ENCODE data around the gene SBF2.
"Not testable (repeated sequence)": the region's sequence is repeated elsewhere in the genome, so short reads cannot be mapped to it uniquely, and the experiment has no call there.

Gene SBF2

DNA sequence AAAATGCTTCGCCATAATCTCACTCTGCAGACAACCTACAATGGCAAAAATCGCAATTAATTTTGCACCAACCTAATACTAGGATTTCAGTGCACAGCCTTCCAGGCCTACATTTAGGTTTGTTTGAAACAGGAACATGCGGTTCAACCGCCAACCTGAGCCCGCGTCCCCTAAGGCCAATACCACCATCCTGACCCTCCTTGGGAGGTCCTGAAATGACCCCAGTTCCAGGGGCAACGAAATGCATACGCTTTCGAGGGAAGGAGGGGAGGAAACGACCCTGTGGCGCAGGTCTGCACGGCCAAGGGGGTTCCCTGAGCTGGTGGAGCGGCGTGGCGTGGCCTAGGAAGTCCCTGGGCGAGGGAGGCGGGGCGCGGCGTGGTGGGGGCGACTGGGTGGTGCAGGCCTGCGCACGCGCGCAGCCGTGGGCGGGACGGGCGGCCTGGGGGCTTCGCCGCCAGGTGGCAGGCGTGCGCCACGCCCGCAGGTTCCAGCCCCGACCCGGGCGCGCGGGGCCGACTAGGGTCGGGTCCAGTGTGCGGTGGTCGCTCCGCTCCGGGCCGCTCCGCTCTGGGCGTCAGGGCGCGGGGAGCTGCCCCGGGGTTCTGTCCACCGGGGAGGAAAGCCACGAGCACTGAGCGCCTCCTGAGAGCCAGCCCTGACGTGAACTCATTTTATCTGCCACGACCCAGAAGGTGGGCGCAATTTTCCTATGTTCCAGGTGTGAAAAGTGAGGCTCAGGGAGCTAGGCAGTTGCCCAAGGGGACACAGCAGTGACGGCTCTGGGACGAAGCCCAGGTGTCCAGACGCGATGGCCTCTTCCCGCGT lies 536.0 kb downstream of the SBF2 start:
- peak; percentile 36 for DNase-seq

DNA sequence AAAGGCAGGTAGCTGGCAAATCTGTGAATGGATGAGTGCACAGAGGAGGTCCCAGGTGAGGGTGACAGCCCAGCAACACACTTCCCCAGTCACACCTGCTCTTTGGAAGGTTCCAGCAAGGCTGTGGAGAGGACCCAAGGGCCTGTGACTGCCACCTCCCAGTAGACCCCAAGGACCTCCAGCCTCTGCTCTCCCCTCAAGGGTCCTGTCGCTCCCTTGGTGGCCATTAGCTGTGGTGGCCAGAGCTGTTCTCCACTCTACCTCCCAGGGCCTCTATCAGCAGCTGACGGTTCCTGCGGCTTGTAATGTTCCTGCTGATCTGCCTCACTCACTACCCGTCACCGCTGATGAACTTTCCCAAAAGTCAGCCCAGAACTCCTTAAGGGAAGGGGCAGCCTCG lies 537.1 kb downstream of the SBF2 start:
- no peak for DNase-seq

DNA sequence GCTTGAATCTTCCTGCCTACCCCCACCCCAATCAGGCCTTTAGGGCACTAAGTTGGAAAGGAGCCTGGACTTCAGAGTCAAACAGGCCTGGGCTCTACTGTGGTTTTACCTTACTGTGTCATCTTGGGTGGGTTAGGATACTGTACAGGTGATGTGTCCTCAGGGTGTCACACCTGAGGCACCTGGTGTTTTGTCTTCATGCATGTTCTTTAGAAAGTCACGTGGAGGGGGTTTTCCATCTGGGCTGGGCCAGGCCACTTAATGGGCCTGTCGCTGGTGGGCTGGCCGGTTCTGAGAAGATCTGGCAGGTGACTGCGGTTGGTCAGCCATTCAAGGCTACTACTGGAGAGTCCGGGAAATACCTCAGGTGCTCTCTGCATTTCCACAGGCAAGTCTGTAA lies 537.6 kb downstream of the SBF2 start:
- DNase-seq, result no peak

DNA sequence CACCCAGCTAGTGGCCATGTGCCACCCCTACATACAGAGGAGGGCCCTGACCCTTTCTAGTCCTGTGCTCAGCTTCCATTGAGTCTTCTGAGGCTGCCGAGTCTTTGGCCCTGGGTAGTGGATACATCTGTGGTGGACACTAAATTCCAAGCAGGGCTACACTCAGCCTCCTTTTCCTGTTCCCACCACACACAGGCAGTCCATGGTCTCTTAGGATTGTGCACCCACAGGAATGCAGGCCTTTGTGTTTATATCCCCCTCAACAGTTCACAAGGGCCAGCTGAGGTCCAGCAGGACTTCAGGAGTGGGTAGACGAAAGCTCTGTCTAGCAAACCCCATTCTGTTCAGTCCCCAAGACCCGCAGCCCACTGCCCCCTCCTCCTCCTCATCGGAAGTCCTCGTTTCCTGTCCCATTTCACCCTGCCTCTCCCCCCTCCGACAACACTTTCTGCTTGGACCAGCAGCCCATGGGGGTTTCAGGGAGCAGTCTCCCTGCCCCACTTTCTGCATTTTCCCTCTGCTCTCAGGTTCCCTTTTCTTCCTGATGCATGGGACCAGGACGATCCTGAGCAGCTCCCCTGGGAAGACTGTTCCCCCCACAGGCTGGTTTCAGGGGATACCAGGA lies 538.3 kb downstream of the SBF2 start:
- DNase-seq, result no peak

DNA sequence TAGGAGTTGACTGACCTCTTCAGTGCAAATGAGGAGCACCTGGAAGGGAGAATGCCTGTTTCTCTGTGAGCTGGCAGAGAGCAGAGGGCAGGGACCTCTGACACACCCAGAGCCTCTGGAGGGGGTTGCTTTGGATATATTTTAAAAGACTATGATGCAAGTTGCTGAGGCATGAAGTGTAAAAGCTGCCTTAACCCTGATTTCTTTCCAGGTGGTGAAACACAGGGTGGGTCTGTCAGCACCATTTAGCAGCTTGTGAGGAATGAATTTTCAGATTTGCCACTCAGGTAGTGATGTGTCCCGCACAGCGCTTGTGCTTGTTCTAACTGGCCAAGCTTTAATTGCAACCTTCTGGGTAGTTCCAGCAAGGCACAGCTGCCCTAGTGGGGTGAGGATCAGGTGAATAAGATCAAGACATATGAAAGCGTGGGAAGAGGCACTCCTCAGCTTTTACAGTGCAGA lies 540.0 kb downstream of the SBF2 start:
- no peak for DNase-seq

- DNase-seq, result no peak
Observed at GRCh38 chr11:9753021-9753420, 541.0 kb downstream of the SBF2 start.

- DNase-seq, result no peak
Observed at GRCh38 chr11:9752091-9752490, 541.9 kb downstream of the SBF2 start.

DNA sequence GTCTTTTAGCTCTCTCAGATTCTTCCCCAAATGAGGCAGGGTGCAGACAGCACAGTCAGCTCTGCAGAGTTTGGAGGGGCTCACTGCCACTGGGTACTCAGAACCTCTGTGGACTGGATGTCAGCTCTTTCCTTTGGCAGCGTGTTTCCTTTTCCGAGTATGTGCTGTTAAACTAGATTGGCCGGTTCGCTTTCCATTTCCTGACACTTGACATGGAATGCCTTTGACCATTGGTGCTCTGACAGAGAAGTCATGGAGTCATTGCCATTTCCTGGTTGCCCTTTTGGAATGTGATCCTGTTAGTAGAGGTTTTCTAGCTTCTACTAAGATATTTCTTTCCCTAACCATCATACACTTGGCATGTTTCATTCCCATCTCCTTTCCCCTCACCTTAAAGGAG lies 543.5 kb downstream of the SBF2 start:
- no peak for DNase-seq

DNA sequence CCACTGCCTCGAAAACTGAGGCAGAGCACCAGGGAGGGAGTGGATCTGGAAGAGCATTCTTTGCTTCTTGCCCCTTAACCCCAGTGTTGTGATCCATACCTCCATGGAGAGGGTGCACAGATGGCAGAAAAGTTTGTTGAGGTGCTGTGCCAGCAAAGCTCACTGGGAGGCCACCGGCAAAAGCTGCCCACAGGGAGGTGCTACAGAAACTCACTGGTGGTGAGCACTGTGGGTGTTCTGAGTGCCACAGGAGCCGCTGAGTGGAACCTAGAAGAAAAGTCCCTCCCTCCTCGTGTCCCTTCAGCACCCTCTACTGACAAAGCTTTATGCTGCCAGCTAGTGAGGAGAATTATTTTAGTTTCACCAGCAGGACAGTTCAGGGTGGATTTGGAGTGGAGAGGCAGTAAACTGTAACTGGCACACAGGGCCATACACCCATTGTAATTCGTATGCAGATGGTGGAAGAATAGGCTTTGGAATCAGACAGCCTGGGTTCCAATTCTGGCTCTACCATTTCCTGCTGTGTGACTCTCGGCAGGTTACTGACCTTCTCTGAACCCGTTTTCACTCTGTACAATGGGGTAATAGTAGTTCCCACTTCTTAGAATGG lies 545.6 kb downstream of the SBF2 start:
- DNase-seq, result peak; percentile 58

DNA sequence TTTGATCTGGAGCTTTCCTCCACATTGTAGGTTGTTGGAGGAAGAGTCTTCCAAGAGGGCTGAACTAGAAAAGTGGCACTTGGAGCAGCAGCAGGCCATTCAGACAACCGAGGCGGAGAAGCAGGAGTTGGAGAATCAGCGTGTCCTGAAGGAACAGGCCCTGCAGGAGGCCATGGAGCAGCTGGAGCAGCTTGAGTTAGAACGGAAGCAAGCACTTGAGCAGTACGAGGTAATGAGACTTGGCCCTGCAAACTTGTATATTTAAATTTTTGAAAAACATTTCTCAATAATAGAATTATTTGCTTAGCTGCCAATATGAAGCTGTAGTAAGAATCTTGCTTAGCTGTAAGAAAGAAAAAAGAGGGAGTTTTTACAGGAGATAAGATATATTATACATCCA lies 546.2 kb downstream of the SBF2 start:
- no peak for DNase-seq

GRCh38 chr11:9747229-9747628 lies 546.8 kb downstream of the SBF2 start:
- no peak for DNase-seq

DNA sequence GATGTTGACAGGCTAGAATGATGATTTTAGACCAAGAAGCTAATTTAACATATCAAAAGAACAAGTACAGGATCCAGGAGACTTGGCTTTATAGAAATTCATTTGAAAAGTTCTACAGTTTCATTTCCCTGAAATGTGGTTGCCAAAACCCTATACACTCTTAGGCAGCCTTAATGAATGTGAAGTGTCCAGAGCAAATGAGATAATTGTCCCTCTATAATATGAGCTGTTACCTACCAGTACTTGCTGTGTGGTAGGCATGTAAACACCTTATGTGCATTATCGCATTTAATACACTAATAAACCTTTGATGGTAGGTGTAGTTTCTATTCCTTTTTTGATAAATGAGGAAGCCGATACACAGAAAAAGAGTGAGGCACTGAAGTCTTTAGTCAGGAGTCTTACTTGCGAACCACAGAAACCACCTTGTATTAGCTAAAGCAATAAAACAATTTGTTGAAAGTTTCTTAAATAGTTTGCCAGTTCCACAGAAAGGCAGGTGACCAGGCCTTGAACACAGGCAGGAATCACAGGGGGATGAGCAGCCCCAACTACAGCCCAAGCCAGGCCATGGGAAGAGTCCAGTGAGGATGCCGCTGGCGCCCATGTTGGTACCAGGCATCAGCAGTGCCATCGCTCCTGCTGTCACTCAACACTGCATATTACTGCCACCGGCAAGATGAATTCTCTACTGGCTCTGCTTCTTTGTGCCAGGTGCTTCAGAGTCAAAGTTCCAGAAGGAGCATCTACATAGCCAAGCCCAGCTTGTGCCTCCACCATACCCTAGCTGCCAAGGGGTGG lies 548.4 kb downstream of the SBF2 start:
- DNase-seq, result no peak

- DNase-seq, result not testable (repeated sequence)
Observed at GRCh38 chr11:9743512-9743911, 550.5 kb downstream of the SBF2 start.

DNA sequence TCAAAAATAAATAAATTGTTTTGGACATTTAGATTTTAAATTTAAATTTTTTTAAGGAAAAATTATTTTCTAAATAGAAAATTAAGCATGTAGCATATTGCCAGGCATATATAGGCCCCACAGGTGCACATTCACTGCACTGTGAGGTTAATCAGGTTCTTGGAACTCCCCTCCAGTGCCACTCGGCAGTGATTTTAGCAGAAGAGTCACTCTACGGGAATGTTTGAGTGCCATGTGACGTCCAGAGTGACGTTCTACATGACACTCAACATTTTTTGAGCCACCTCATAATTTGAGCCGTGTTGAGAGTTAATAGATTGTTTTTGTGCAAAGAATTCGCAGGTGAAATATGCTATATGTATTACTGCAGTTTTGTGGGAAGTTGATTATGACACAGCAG lies 552.8 kb downstream of the SBF2 start:
- no peak for DNase-seq

DNA sequence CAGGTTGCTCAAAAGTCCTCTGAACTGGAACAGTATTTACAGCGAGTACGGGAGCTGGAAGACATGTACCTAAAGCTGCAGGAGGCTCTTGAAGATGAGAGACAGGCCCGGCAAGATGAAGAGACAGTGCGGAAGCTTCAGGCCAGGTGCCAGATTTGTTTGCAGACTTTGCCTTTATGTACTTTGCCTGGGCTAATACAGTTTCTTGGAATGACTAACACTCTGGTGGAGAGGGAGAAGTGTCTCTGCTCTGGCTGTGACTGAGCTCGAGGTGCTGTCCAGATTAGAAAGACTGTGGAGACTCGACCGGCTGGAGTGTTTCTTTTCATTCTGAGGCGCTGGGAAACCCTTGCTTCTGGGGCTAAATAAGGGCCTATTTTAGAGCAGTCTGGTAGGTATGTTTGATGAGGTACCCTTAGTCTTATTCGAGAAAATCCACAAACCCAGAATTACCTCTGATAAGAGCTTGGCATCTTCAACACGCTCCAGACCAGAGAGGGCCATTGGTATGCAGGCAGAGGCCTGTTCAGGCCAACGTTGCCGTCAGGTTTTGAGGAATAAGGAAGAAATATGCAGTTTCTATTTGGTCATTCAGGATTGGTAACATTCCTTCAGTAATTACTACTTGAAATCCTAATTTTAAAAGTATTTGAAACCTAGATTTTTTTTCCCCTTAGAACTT lies 553.7 kb downstream of the SBF2 start:
- DNase-seq, result no peak

DNA sequence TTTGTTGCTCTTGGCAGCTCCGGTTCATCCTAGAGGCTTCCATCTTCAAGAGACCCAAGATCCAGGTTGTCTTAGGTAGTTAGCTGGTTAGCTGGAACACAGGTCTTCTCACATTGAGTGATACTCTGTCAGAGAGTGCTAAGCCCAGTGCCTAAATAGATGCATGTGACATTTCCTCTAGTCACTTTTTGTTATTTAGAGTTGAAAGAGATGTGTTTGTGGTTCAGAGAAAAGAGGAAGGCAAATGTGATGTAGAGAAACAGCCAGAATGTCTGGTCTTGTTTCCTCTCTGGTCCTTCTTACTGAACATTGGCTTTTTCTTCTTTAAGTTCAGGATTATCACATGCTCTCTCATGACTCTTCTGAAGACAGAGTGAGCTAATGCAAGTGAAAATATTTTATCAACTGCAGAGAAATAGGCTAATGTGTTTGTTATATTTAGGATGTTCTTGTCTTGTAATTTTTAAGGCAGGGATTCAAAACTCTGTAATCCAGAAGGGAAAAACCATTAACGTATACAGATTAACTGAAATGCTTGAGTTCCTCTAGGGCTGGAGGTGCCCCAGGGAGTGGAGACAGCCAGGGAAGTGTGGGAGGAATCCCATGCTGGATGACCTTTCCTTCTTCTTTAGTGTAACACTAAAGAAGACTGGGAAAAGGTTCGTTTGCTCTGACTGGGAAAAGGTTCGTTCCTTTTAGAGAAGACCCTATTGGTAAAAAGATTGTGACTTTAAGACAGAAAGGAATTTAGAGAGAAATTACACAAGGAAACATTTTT lies 554.7 kb downstream of the SBF2 start:
- no peak for DNase-seq

DNA sequence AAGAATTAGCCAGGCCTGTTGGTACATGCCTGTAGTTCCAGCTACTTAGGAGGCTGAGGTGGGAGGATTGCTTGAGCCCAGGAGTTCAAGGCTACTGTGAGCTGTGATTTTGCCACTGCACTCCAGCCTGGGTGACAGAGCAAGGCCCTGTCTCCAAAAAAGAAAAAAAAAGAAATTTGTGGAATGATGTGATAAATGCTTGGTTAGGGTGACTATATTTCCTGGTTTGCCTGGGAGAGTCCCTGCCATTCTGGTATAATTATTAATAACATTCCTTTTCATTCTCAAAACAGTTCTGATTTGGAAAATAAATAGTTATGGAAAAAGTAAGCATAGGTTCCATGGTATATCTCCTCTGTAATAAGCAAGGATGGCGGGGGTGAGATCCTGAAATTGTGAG lies 555.3 kb downstream of the SBF2 start:
- no peak for DNase-seq

GRCh38 chr11:9738116-9738515 lies 555.9 kb downstream of the SBF2 start:
- no peak for DNase-seq

DNA sequence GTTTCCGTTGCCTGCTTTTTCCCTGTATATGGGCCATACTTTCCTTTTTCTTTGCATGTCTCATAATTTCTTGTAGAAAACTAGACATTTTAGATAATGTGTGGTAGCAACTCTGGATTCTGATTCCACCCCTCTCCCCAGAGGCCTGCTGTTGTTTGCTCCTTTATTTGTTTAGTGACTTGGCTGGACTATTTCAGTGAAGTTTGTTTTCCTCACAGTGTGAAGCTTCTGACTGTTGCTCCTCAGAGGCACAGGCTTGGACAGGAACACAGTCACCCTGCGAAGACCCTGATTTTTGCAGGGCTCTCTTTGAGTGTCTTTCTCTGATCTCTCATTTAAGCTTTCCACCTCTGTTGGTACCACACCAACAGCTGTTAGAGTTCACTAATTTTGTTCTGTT lies 557.7 kb downstream of the SBF2 start:
- no peak for DNase-seq

DNA sequence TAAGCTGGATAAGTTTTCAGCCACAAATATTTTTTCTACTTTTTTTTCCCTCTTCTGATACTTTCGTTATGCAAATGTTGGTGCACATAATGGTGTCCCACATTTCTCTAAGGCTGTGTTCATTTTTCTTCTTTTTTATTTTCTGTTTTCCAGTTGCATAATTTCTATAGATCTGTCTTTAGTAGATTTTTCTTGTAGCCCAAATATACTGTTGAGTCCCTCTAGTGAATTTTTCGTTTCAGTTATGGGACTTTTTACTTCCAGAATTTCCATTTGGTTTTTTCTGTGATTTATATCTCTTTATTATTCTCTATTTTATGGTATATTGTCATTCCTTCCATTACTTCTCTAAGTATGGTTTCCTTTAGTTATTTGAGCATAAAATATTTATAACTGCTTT lies 558.1 kb downstream of the SBF2 start:
- DNase-seq, result no peak

GRCh38 chr11:9735236-9735635 lies 558.8 kb downstream of the SBF2 start:
- no peak for DNase-seq

- no peak for DNase-seq
Observed at GRCh38 chr11:9733212-9733611, 560.8 kb downstream of the SBF2 start.

Measured in NCI-H1694 (cell line).